ENCODE results near the gene BNIP3. TPM values are rescaled to one million over a fixed set of nuclear protein-coding genes. Genes with fewer than 3 reads are reported as not detected.

BNIP3 gene
- polyA plus RNA-seq, 1 donor = 50.6 TPM

GRCh38 chr10:131970946-131971345 is 10.8 kb downstream of the BNIP3 start:
- no peak overlapping the region for H3K27ac ChIP-seq (ENCODE audit: low read length)
- H3K4me1 ChIP-seq (ENCODE audit: control insufficient read depth, insufficient read depth, low read length) = no peaks in the 10 kb centered on the region
- H3K4me3 ChIP-seq (ENCODE audit: low read length) = no peak overlapping the region
- H3K9me3 ChIP-seq (ENCODE audit: control insufficient read depth, low read depth, low read length) = peaks cover 2% of the 10 kb centered on the region
- peaks cover 40% of the 10 kb centered on the region for H3K36me3 ChIP-seq (ENCODE audit: control insufficient read depth, insufficient read depth, low read length)
- DNase-seq = no peak
- 100% methylated on average over 1 of the region's 18 CpGs for WGBS (ENCODE audit: insufficient coverage, low lambda C conversion rate)
- no peaks in the 10 kb centered on the region for H3K27me3 ChIP-seq (ENCODE audit: control insufficient read depth, insufficient read depth, low read length)

DNA sequence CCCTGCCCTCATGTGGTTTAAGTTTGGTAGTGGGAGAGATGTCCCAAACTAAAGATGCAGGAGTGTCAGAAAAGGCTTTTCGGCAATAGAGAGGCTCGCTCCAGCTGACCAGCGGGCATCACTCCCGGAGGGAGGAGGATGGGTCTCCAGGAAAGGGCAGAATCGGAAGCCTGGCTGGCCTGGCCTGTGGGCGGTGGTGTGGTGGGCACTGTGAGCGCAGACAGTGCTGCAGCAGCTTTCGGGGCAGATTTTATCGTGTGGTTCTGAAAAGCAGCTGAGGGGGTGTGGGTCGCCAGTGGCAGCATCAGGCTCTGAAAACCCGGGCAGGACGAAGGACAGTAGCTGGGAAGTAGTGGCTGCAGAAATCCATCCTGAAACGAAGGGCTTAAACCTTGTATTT is 12.8 kb downstream of the BNIP3 start:
- H3K27me3 ChIP-seq (ENCODE audit: control insufficient read depth, insufficient read depth, low read length) = no peaks in the 10 kb centered on the region
- H3K27ac ChIP-seq (ENCODE audit: low read length) = no peak overlapping the region
- H3K4me3 ChIP-seq (ENCODE audit: low read length) = no peak overlapping the region
- H3K36me3 ChIP-seq (ENCODE audit: control insufficient read depth, insufficient read depth, low read length) = peaks cover 42% of the 10 kb centered on the region
- WGBS (ENCODE audit: insufficient coverage, low lambda C conversion rate) = 100% methylated on average over 2 of the region's 13 CpGs
- H3K4me1 ChIP-seq (ENCODE audit: control insufficient read depth, insufficient read depth, low read length) = no peaks in the 10 kb centered on the region
- no peak for DNase-seq
- peaks cover 2% of the 10 kb centered on the region for H3K9me3 ChIP-seq (ENCODE audit: control insufficient read depth, low read depth, low read length)

DNA sequence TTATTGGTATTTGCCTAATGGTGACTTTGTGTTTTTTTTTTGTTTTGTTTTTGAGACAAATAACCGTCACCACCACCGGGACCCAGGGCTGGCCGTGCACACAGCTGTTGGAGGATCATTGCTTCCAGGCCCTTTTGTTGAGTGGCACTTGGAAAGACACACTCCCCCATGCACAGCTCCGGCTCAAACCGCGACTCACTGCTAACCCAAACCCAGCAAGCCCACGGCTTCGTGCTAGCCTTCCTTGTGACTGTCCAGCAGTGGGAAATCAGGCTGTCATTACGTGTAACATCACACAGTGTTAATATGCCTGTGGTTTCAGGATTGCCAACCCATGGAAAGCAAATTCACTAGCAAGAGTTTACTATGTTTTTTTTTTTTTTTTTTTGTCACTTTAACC is 17.4 kb downstream of the BNIP3 start:
- H3K27ac ChIP-seq (ENCODE audit: low read length) = no peak overlapping the region
- peaks cover 20% of the 10 kb centered on the region for H3K36me3 ChIP-seq (ENCODE audit: control insufficient read depth, insufficient read depth, low read length)
- H3K27me3 ChIP-seq (ENCODE audit: control insufficient read depth, insufficient read depth, low read length) = no peaks in the 10 kb centered on the region
- H3K4me1 ChIP-seq (ENCODE audit: control insufficient read depth, insufficient read depth, low read length) = no peaks in the 10 kb centered on the region
- peaks cover 3% of the 10 kb centered on the region for H3K9me3 ChIP-seq (ENCODE audit: control insufficient read depth, low read depth, low read length)
- WGBS (ENCODE audit: insufficient coverage, low lambda C conversion rate) = 100% methylated on average over 1 of the region's 9 CpGs
- no peak for DNase-seq
- H3K4me3 ChIP-seq (ENCODE audit: low read length) = no peak overlapping the region

DNA sequence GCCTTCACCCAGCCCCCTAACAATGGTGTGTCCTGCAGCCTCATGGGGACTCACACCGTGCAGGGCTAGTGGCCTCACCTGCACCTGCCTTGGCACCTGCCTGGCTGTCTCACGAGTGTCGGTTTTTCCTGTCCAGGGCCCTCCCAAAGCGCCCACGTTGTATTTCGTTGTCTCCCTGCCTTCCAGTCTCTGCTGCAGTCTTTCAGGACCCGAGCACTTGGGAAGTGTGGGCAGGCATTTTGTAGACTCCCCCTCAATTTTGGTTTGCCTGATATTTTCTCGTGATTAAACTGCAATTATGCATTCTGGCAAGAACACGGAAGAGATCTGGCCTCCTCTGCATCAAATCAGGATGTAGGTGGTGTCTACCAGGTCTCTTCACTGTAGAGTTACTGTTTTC is 17.9 kb downstream of the BNIP3 start:
- Histone ChIP-seq H3K9me3 (ENCODE audit: control insufficient read depth, low read depth, low read length) (peaks cover 3% of the 10 kb centered on the region), H3K4me1 (ENCODE audit: control insufficient read depth, insufficient read depth, low read length) (no peaks in the 10 kb centered on the region), H3K36me3 (ENCODE audit: control insufficient read depth, insufficient read depth, low read length) (peaks cover 16% of the 10 kb centered on the region), H3K27ac (ENCODE audit: low read length) (no peak overlapping the region), H3K27me3 (ENCODE audit: control insufficient read depth, insufficient read depth, low read length) (no peaks in the 10 kb centered on the region), H3K4me3 (ENCODE audit: low read length) (no peak overlapping the region)
- DNase-seq = no peak
- no CpG with 5 or more reads among the region's 9 CpGs for WGBS (ENCODE audit: insufficient coverage, low lambda C conversion rate)

GRCh38 chr10:131963350-131963749 is 18.4 kb downstream of the BNIP3 start:
- no peaks in the 10 kb centered on the region for H3K27me3 ChIP-seq (ENCODE audit: control insufficient read depth, insufficient read depth, low read length)
- H3K4me3 ChIP-seq (ENCODE audit: low read length) = no peak overlapping the region
- WGBS (ENCODE audit: insufficient coverage, low lambda C conversion rate) = 100% methylated on average over 1 of the region's 20 CpGs
- peaks cover 15% of the 10 kb centered on the region for H3K36me3 ChIP-seq (ENCODE audit: control insufficient read depth, insufficient read depth, low read length)
- H3K27ac ChIP-seq (ENCODE audit: low read length) = no peak overlapping the region
- DNase-seq = no peak
- no peaks in the 10 kb centered on the region for H3K4me1 ChIP-seq (ENCODE audit: control insufficient read depth, insufficient read depth, low read length)
- peaks cover 3% of the 10 kb centered on the region for H3K9me3 ChIP-seq (ENCODE audit: control insufficient read depth, low read depth, low read length)

GRCh38 chr10:131961777-131962662 is 19.7 kb downstream of the BNIP3 start:
- H3K4me3 ChIP-seq (ENCODE audit: low read length) = no peak overlapping the region
- H3K27me3 ChIP-seq (ENCODE audit: control insufficient read depth, insufficient read depth, low read length) = no peaks in the 10 kb centered on the region
- H3K4me1 ChIP-seq (ENCODE audit: control insufficient read depth, insufficient read depth, low read length) = no peaks in the 10 kb centered on the region
- H3K27ac ChIP-seq (ENCODE audit: low read length) = no peak overlapping the region
- no peak for DNase-seq
- peaks cover 3% of the 10 kb centered on the region for H3K9me3 ChIP-seq (ENCODE audit: control insufficient read depth, low read depth, low read length)
- H3K36me3 ChIP-seq (ENCODE audit: control insufficient read depth, insufficient read depth, low read length) = peaks cover 25% of the 10 kb centered on the region
- 100% methylated on average over 1 of the region's 32 CpGs for WGBS (ENCODE audit: insufficient coverage, low lambda C conversion rate)

GRCh38 chr10:131961047-131961776 is 20.5 kb downstream of the BNIP3 start:
- Histone ChIP-seq H3K4me1 (ENCODE audit: control insufficient read depth, insufficient read depth, low read length) (no peaks in the 10 kb centered on the region), H3K27ac (ENCODE audit: low read length) (no peak overlapping the region), H3K27me3 (ENCODE audit: control insufficient read depth, insufficient read depth, low read length) (no peaks in the 10 kb centered on the region), H3K9me3 (ENCODE audit: control insufficient read depth, low read depth, low read length) (peaks cover 3% of the 10 kb centered on the region), H3K36me3 (ENCODE audit: control insufficient read depth, insufficient read depth, low read length) (peaks cover 30% of the 10 kb centered on the region), H3K4me3 (ENCODE audit: low read length) (no peak overlapping the region)
- no peak for DNase-seq
- WGBS (ENCODE audit: insufficient coverage, low lambda C conversion rate) = no CpG with 5 or more reads among the region's 26 CpGs

- no CpG with 5 or more reads among the region's 18 CpGs for WGBS (ENCODE audit: insufficient coverage, low lambda C conversion rate)
- no peak for DNase-seq
- Histone ChIP-seq H3K27me3 (ENCODE audit: control insufficient read depth, insufficient read depth, low read length) (no peaks in the 10 kb centered on the region), H3K27ac (ENCODE audit: low read length) (no peak overlapping the region), H3K4me3 (ENCODE audit: low read length) (no peak overlapping the region), H3K36me3 (ENCODE audit: control insufficient read depth, insufficient read depth, low read length) (peaks cover 34% of the 10 kb centered on the region), H3K4me1 (ENCODE audit: control insufficient read depth, insufficient read depth, low read length) (no peaks in the 10 kb centered on the region), H3K9me3 (ENCODE audit: control insufficient read depth, low read depth, low read length) (peaks cover 3% of the 10 kb centered on the region)
Measured at GRCh38 chr10:131960631-131961046, 21.1 kb downstream of the BNIP3 start.

DNA sequence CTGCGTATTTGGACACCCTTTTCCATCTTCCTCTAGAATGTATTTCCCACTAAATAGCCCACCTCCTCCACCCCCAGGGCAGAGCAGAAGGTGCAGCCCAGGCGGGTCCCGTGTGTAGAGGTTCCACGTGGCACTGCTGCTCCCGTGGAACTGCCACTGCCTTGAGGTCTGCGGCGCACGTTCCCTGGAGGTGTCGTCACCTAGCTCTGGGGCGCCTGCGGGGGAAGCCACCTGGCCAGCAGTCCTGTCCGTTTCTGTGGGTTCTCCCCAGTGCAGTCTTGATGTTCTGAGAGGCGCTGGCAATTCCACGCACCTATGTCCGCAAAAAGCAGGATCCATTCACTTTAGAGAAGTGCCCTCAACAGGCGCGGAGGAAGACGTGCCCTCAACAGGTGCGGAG is 21.9 kb downstream of the BNIP3 start:
- no peak overlapping the region for H3K4me3 ChIP-seq (ENCODE audit: low read length)
- peaks cover 40% of the 10 kb centered on the region for H3K36me3 ChIP-seq (ENCODE audit: control insufficient read depth, insufficient read depth, low read length)
- H3K4me1 ChIP-seq (ENCODE audit: control insufficient read depth, insufficient read depth, low read length) = no peaks in the 10 kb centered on the region
- WGBS (ENCODE audit: insufficient coverage, low lambda C conversion rate) = no CpG with 5 or more reads among the region's 19 CpGs
- no peak for DNase-seq
- no peak overlapping the region for H3K27ac ChIP-seq (ENCODE audit: low read length)
- H3K27me3 ChIP-seq (ENCODE audit: control insufficient read depth, insufficient read depth, low read length) = no peaks in the 10 kb centered on the region
- H3K9me3 ChIP-seq (ENCODE audit: control insufficient read depth, low read depth, low read length) = peaks cover 3% of the 10 kb centered on the region

- peaks cover 63% of the 10 kb centered on the region for H3K36me3 ChIP-seq (ENCODE audit: control insufficient read depth, insufficient read depth, low read length)
- no peaks in the 10 kb centered on the region for H3K4me1 ChIP-seq (ENCODE audit: control insufficient read depth, insufficient read depth, low read length)
- H3K9me3 ChIP-seq (ENCODE audit: control insufficient read depth, low read depth, low read length) = no peaks in the 10 kb centered on the region
- H3K27me3 ChIP-seq (ENCODE audit: control insufficient read depth, insufficient read depth, low read length) = no peaks in the 10 kb centered on the region
- H3K27ac ChIP-seq (ENCODE audit: low read length) = no peak overlapping the region
- DNase-seq = no peak
- 100% methylated on average over 1 of the region's 38 CpGs for WGBS (ENCODE audit: insufficient coverage, low lambda C conversion rate)
- no peak overlapping the region for H3K4me3 ChIP-seq (ENCODE audit: low read length)
Measured at GRCh38 chr10:131955591-131956340, 26.0 kb downstream of the BNIP3 start.
